AG09309 (cell line): ENCODE measurements around the gene ELMO1.
A peak's percentile ranks its signal among the peaks of the same experiment; 100 is the strongest.

Experiments used
- DNase-seq: peaks from one replicate; pipeline ENCODE4 v3.0.0-alpha.2; 2010; ENCODE audit warnings: low read depth
- H3K4me3 ChIP-seq: 2 replicates; pipeline ENCODE4 v1.5.1; 2011; ENCODE audit warnings: mild to moderate bottlenecking, low read depth, low read length, moderate library complexity; ENCODE audit not compliant: control insufficient read depth
- TF ChIP-seq, protein P1 (sequence below): IDR thresholded peaks from 2 replicates; pipeline ENCODE4 v1.5.1; 2011; ENCODE audit warnings: mild to moderate bottlenecking, low read depth, low read length, inconsistent platforms; ENCODE audit not compliant: insufficient read depth, control insufficient read depth; ENCODE audit errors: missing control alignments

Gene ELMO1, protein sequence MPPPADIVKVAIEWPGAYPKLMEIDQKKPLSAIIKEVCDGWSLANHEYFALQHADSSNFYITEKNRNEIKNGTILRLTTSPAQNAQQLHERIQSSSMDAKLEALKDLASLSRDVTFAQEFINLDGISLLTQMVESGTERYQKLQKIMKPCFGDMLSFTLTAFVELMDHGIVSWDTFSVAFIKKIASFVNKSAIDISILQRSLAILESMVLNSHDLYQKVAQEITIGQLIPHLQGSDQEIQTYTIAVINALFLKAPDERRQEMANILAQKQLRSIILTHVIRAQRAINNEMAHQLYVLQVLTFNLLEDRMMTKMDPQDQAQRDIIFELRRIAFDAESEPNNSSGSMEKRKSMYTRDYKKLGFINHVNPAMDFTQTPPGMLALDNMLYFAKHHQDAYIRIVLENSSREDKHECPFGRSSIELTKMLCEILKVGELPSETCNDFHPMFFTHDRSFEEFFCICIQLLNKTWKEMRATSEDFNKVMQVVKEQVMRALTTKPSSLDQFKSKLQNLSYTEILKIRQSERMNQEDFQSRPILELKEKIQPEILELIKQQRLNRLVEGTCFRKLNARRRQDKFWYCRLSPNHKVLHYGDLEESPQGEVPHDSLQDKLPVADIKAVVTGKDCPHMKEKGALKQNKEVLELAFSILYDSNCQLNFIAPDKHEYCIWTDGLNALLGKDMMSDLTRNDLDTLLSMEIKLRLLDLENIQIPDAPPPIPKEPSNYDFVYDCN

DNA sequence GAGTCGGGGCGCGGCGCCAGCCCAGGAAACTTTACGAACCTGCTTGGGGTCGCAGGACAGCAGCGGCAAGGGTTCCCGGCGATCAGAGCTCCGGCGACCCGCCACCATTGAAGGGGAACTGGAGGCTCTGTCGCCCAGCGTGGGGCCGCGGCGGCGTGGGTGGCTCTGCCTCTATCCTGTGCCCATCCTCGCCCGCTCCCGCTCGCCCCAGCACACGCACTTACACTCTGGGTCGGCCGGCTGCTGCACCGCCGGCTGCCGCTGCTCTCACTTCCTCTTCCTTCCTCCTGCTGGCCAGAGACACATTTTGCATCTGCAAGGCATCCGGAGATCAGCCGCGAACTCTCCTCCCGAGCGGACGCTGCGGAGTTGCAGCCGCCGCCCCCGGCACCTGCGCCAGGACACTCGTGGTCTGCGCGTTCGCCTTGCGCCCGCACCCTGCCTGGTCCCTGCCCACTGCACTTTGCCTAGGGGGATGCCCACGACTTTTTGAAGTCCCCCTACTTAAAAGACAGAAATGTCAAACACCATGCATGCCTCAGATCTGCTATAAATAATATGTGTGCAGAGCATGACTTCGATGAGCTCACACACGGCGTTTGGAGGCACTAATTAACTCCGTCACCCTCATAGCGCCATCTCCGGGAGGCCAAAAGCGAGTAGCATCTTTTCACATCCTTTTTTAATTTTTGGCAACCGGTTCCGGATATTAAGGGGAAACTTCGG lies at the start of gene ELMO1:
Gene ELMO1, minus strand, starts transcription at position 229 of the 726 bp plus-strand sequence. CDS start 106,174 bp downstream, outside the sequence.
- DNase-seq: no peak
- TF ChIP-seq, protein P1, sequence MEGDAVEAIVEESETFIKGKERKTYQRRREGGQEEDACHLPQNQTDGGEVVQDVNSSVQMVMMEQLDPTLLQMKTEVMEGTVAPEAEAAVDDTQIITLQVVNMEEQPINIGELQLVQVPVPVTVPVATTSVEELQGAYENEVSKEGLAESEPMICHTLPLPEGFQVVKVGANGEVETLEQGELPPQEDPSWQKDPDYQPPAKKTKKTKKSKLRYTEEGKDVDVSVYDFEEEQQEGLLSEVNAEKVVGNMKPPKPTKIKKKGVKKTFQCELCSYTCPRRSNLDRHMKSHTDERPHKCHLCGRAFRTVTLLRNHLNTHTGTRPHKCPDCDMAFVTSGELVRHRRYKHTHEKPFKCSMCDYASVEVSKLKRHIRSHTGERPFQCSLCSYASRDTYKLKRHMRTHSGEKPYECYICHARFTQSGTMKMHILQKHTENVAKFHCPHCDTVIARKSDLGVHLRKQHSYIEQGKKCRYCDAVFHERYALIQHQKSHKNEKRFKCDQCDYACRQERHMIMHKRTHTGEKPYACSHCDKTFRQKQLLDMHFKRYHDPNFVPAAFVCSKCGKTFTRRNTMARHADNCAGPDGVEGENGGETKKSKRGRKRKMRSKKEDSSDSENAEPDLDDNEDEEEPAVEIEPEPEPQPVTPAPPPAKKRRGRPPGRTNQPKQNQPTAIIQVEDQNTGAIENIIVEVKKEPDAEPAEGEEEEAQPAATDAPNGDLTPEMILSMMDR: no peak
- H3K4me3 ChIP-seq: peak within 1 kb of the TSS; percentile 28

DNA sequence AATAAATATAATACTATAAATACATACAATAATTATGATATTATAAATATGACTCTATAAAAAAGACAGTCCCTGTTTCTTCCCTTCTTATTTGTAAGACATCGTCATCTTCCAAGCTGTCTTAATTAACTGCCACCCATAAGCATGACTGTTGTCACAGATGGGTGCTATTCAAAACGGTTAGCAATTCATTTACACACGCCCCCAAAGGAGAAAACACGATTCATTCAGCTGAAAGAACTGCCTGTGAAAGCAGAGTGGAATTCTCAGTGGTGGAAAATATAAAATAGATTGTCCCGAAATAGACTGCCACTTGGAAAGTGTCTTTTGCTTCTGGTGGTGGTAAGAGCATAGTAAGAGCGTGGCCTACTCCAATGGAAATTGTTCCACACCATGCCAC lies 48.9 kb upstream of the ELMO1 start:
- H3K4me3 ChIP-seq: no peak overlapping the region
- DNase-seq: no peak
- TF ChIP-seq, protein P1: no peak

DNA sequence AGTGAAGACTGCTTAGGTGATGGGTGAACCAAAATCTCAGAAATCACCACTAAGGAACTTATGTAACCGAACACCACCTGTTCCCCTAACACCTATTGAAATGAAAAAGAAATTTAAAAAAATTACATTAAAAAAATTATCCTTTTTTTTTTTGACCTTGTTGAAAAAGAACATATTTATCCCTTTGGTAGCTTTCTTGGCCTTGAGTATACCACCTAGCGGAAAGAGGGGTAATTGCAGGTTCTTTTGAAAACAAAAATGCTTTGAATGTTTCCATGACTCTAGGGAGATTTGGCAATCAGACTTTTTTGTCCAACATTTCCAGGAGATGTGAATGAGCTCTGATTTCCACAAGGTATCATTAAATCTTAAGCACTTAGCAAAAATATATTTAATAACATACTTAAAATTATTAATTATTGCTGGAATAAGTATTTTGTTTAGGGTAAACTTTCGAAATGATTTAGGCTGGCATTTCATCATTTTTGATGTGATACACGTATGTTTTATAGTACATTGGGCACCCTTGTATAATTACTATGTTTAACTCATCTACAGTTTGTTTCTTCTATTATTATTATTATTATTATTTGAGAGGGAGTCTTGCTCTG lies 47.0 kb upstream of the ELMO1 start:
- H3K4me3 ChIP-seq: no peak overlapping the region
- TF ChIP-seq, protein P1: peak; percentile 32
- no peak for DNase-seq

DNA sequence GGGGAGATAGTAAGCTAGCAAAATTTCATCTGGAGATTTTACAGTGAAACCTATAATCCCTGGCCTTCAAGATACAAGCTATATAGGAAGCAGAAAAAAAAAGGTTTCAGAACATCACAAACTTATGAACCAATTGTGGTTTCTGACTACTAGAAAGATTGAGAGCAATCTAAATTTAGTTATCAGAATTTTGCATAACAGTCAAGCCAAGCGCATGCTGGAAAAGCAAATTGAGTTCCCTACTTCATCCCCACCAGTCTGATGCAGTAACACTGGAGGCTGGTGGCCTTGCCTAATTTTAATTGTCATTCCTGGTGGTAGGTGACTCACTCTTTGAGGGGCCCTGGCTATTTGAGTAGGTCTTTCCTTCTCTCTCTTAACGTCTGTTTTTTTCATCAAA lies 46.3 kb upstream of the ELMO1 start:
- TF ChIP-seq, protein P1: no peak
- H3K4me3 ChIP-seq: no peak overlapping the region
- no peak for DNase-seq

DNA sequence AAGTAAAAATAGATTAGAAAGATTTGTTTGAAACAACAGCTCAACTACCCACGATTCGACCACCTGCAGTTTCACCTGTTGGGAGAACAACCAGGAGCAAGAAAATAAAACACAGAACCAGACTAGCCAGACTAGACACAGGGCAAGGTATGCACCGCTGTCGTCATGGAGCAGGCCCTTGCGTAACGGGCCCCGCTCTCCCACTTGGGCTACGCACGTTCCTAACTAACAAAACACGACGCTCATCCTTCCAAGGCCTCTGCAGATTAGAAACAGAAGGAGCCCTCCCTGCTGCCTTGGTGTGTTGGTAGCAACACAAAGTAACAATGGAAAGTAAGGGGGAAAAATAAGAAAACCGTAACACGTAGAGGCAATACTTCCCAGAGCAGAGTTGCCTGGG lies 45.1 kb upstream of the ELMO1 start:
- TF ChIP-seq, protein P1: no peak
- no peak for DNase-seq
- H3K4me3 ChIP-seq: no peak overlapping the region

DNA sequence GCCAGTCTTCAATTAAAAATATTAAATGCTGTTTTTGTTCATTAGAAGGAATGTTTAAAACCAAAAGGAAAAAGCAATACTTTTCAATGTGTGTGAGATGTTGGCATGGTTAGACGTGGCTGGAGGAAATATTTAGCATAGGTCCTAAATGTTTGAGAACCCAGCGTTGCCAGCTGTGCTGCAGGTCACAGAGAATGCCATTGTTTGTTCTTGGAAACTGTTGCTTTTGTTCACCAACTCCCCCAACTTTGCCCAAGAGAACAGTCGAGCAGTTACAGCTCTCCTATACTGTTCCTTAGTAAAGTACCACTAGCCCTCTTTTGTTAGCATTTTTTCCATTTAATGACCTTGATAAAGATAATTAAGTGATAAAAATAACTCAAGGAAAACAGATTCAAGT lies 44.5 kb upstream of the ELMO1 start:
- no peak for DNase-seq
- TF ChIP-seq, protein P1: no peak
- no peak overlapping the region for H3K4me3 ChIP-seq
